ENCODE measurements around the gene SEC24B.
"Not testable (repeated sequence)": the region's sequence is repeated elsewhere in the genome, so short reads cannot be mapped to it uniquely, and the experiment has no call there.

The SEC24B gene

GRCh38 chr4:109511414-109511813 lies 77.8 kb downstream of the SEC24B start:
- no peak for DNase-seq

- DNase-seq = not testable (repeated sequence)
These were observed 79.8 kb downstream of the SEC24B start for GRCh38 chr4:109513368-109513767.

GRCh38 chr4:109532182-109532581 lies 98.6 kb downstream of the SEC24B start:
- no peak for DNase-seq

GRCh38 chr4:109545401-109545800 lies 111.8 kb downstream of the SEC24B start:
- no peak for DNase-seq

GRCh38 chr4:109547394-109547793 lies 113.8 kb downstream of the SEC24B start:
- DNase-seq = no peak

- peak; percentile 56 for DNase-seq
These were observed 115.0 kb downstream of the SEC24B start for GRCh38 chr4:109548655-109549054.

- DNase-seq = no peak
These were observed 118.6 kb downstream of the SEC24B start for GRCh38 chr4:109552237-109552636.

- no peak for DNase-seq
These were observed 119.5 kb downstream of the SEC24B start for GRCh38 chr4:109553130-109553529.

GRCh38 chr4:109554971-109555370 lies 121.4 kb downstream of the SEC24B start:
- DNase-seq = no peak

- no peak for DNase-seq
These were observed 123.8 kb downstream of the SEC24B start for GRCh38 chr4:109557433-109557832.

GRCh38 chr4:109558095-109558494 lies 124.5 kb downstream of the SEC24B start:
- peak; percentile 18 for DNase-seq

- peak; percentile 60 for DNase-seq
These were observed 126.0 kb downstream of the SEC24B start for GRCh38 chr4:109559625-109559982.

- DNase-seq = peak; percentile 93
These were observed 126.5 kb downstream of the SEC24B start, which contains the start of gene MCUB for GRCh38 chr4:109559983-109560686. MCUB (plus strand) TSS chr4:109560246; CDS start chr4:109560338, 92 bp downstream.

- peak; percentile 69 for DNase-seq
These were observed 127.3 kb downstream of the SEC24B start for GRCh38 chr4:109560687-109561461.

- DNase-seq = peak; percentile 21
These were observed 129.0 kb downstream of the SEC24B start for GRCh38 chr4:109562457-109563239.

GRCh38 chr4:109571494-109571893 lies 137.9 kb downstream of the SEC24B start:
- no peak for DNase-seq

- no peak for DNase-seq
These were observed 138.5 kb downstream of the SEC24B start for GRCh38 chr4:109572154-109572553.

- peak; percentile 27 for DNase-seq
These were observed 140.8 kb downstream of the SEC24B start for GRCh38 chr4:109574443-109574850.

GRCh38 chr4:109574931-109575804 lies 141.6 kb downstream of the SEC24B start:
- no peak for DNase-seq

GRCh38 chr4:109576462-109576861 lies 142.8 kb downstream of the SEC24B start:
- DNase-seq = no peak

- DNase-seq = no peak
These were observed 145.2 kb downstream of the SEC24B start for GRCh38 chr4:109578846-109579245.

GRCh38 chr4:109579997-109580396 lies 146.4 kb downstream of the SEC24B start:
- DNase-seq = not testable (repeated sequence)
